Right cardiac atrium (tissue), 5 donors: ENCODE data around the gene CAPN11. TPM values are rescaled to one million over a fixed set of nuclear protein-coding genes. Genes with fewer than 3 reads are reported as not detected.

Experiments
- ATAC-seq, 2 donors: fragments of 200-7000 bp; cut with Tn5 transposase; one replicate each; pipeline versions ENCODE4 v1.8.0 to v1.9.1; 2020; ENCODE audit warnings: moderate library complexity in 2 of 2, mild to moderate bottlenecking in 1 of 2
- DNase-seq, 3 donors: peaks; one replicate each; pipeline ENCODE4 v3.0.0-alpha.2; 2020
- H3K27ac ChIP-seq: one replicate; pipeline ENCODE4 v1.5.1; 2013; ENCODE audit warnings: mild to moderate bottlenecking, low read length, control low read depth, moderate library complexity
- H3K27me3 ChIP-seq: one replicate; pipeline ENCODE4 v1.6.1; 2013; ENCODE audit not compliant: control insufficient read depth, insufficient read depth
- H3K4me1 ChIP-seq: one replicate; pipeline ENCODE4 v1.6.1; 2013; ENCODE audit warnings: low read length; ENCODE audit not compliant: control insufficient read depth, insufficient read depth
- H3K4me3 ChIP-seq: one replicate; pipeline ENCODE4 v1.5.1; 2013; ENCODE audit warnings: low read length, control low read depth
- H3K9me3 ChIP-seq: one replicate; pipeline ENCODE4 v1.6.1; 2013; ENCODE audit warnings: low read length; ENCODE audit not compliant: control insufficient read depth
- WGBS: extraction: QIAGEN DNeasy Blood & Tissue Kit; methylation state at CpG from one replicate; pipeline ENCODE4 v1.1.7; 2013; 5-methylcytosine and 5-hydroxymethylcytosine counted together
- intact Hi-C, 4 donors: fragments of 100-400 bp; cut with DNase I; formaldehyde crosslinking; loops; one replicate each; pipeline versions ENCODE4 v1.11.0 to v1.14.0; 2022 to 2023
- polyA plus RNA-seq: library from polyadenylated mRNA; stranded (reverse); fragments of 200-250 nt; gene quantifications from one replicate; pipeline ENCODE4 v1.2.3, GENCODE V29; 2013
- total RNA-seq, 4 donors: library from RNA; stranded (reverse); fragmentation: NEBNext Ultra II Directional; extraction: Animal tissue kit (Norgen Biotek cat#: 25700); gene quantifications; one replicate each; pipeline ENCODE4 v1.2.1, GENCODE V29; 2021
- donor health status: healthy with polysubstance abuse.
- donor health status: DM: no; HTN: yes; CAD: no.
- donor health status: DM: no; HTN: no; CAD: no.
- donor health status: DM: no; HTN: yes; CAD: no; lungs with severe emphysema.
- donor health status: DM: yes; HTN: yes; CAD: no.

Gene CAPN11
- total and polyA plus RNA-seq, 5 donors, result 0.27 to 0.38 TPM; not detected in 3

GRCh38 chr6:44223319-44224028 is 64.9 kb downstream of the CAPN11 start, which contains the start of gene SLC29A1:
Gene SLC29A1 (plus strand): TSS chr6:44223595. CDS start chr6:44227314, 3,719 bp downstream.
- Histone ChIP-seq H3K27me3 (no peaks in the 10 kb centered on the region), H3K27ac (peak within 1 kb of the TSS; percentile 93), H3K4me1 (peaks cover 30% of the 10 kb centered on the region), H3K4me3 (peak within 1 kb of the TSS; percentile 67), H3K9me3 (no peaks in the 10 kb centered on the region)
- DNase-seq, result peak; percentile 74 to 94 (median 93)
- ATAC-seq, result peak; percentile 30 to 35
- intact Hi-C loops, result no loop called here
- WGBS, result under 1% methylated on average over 73 of the region's 73 CpGs

- intact Hi-C loops, result no loop called here
- H3K4me3 ChIP-seq, result peak overlapping the region; percentile 67
- H3K27ac ChIP-seq, result peak overlapping the region; percentile 68
- no peaks in the 10 kb centered on the region for H3K9me3 ChIP-seq
- WGBS, result 8% methylated on average over 18 of the region's 18 CpGs
- peak in 2 of 3 donors; percentile 66 to 70 for DNase-seq
- ATAC-seq, result no peak
- H3K4me1 ChIP-seq, result peaks cover 30% of the 10 kb centered on the region
- H3K27me3 ChIP-seq, result no peaks in the 10 kb centered on the region
Measured at GRCh38 chr6:44224029-44224964, 65.7 kb downstream of the CAPN11 start.

GRCh38 chr6:44224965-44225305 is 66.3 kb downstream of the CAPN11 start:
- Histone ChIP-seq H3K27ac (no peak overlapping the region), H3K4me3 (no peak overlapping the region), H3K27me3 (no peaks in the 10 kb centered on the region), H3K9me3 (no peaks in the 10 kb centered on the region), H3K4me1 (peaks cover 30% of the 10 kb centered on the region)
- DNase-seq (peak in 1 of 3 donors; percentile 1), ATAC-seq (no peak)
- intact Hi-C loops, result no loop called here
- 89% methylated on average over 4 of the region's 4 CpGs for WGBS

GRCh38 chr6:44225579-44226325 is 67.1 kb downstream of the CAPN11 start:
- Histone ChIP-seq H3K4me1 (peaks cover 30% of the 10 kb centered on the region), H3K4me3 (no peak overlapping the region), H3K27me3 (no peaks in the 10 kb centered on the region), H3K9me3 (no peaks in the 10 kb centered on the region), H3K27ac (peak overlapping the region; percentile 91)
- 70% methylated on average over 8 of the region's 8 CpGs for WGBS
- DNase-seq (peak in 2 of 3 donors; percentile 41 to 44), ATAC-seq (no peak)
- intact Hi-C loops, result no loop called here

- Histone ChIP-seq H3K27me3 (no peaks in the 10 kb centered on the region), H3K9me3 (no peaks in the 10 kb centered on the region), H3K4me1 (peaks cover 30% of the 10 kb centered on the region), H3K4me3 (peak overlapping the region; percentile 1), H3K27ac (peak overlapping the region; percentile 91)
- intact Hi-C loops, result no loop called here
- peak in 1 of 2 donors; percentile 2 for ATAC-seq
- WGBS, result 30% methylated on average over 15 of the region's 15 CpGs
- peak in 2 of 3 donors; percentile 79 to 80 for DNase-seq
Measured at GRCh38 chr6:44226368-44227147, 67.9 kb downstream of the CAPN11 start.

GRCh38 chr6:44227148-44227793 is 68.7 kb downstream of the CAPN11 start:
- DNase-seq, result peak in 2 of 3 donors; percentile 63 to 65
- intact Hi-C loops, result no loop called here
- 46% methylated on average over 7 of the region's 7 CpGs for WGBS
- Histone ChIP-seq H3K4me3 (peak overlapping the region; percentile 1), H3K9me3 (no peaks in the 10 kb centered on the region), H3K27me3 (no peaks in the 10 kb centered on the region), H3K27ac (peak overlapping the region; percentile 72), H3K4me1 (peaks cover 25% of the 10 kb centered on the region)
- ATAC-seq, result peak in 1 of 2 donors; percentile 3

- no peak overlapping the region for H3K4me3 ChIP-seq
- intact Hi-C loops, result no loop called here
- DNase-seq, result peak in 2 of 3 donors; percentile 34 to 39
- no peaks in the 10 kb centered on the region for H3K27me3 ChIP-seq
- peak overlapping the region; percentile 72 for H3K27ac ChIP-seq
- ATAC-seq, result no peak
- H3K4me1 ChIP-seq, result peaks cover 19% of the 10 kb centered on the region
- no peaks in the 10 kb centered on the region for H3K9me3 ChIP-seq
- WGBS, result 77% methylated on average over 6 of the region's 6 CpGs
Measured at GRCh38 chr6:44228031-44228430, 69.4 kb downstream of the CAPN11 start.

GRCh38 chr6:44228433-44228832 is 69.8 kb downstream of the CAPN11 start:
- 86% methylated on average over 7 of the region's 7 CpGs for WGBS
- Histone ChIP-seq H3K9me3 (no peaks in the 10 kb centered on the region), H3K27me3 (no peaks in the 10 kb centered on the region), H3K4me3 (no peak overlapping the region), H3K27ac (peak overlapping the region; percentile 72), H3K4me1 (peaks cover 23% of the 10 kb centered on the region)
- intact Hi-C loops, result no loop called here
- DNase-seq (peak in 2 of 3 donors; percentile 26 to 41), ATAC-seq (no peak)

- Histone ChIP-seq H3K9me3 (no peaks in the 10 kb centered on the region), H3K4me1 (peaks cover 27% of the 10 kb centered on the region), H3K4me3 (no peak overlapping the region), H3K27ac (peak overlapping the region; percentile 72), H3K27me3 (no peaks in the 10 kb centered on the region)
- 46% methylated on average over 5 of the region's 5 CpGs for WGBS
- peak in 1 of 3 donors; percentile 46 for DNase-seq
- no peak for ATAC-seq
- intact Hi-C loops, result no loop called here
Measured at GRCh38 chr6:44228836-44229235, 70.2 kb downstream of the CAPN11 start.
